ENCODE measurements around the gene UGT1A8.

DNA sequence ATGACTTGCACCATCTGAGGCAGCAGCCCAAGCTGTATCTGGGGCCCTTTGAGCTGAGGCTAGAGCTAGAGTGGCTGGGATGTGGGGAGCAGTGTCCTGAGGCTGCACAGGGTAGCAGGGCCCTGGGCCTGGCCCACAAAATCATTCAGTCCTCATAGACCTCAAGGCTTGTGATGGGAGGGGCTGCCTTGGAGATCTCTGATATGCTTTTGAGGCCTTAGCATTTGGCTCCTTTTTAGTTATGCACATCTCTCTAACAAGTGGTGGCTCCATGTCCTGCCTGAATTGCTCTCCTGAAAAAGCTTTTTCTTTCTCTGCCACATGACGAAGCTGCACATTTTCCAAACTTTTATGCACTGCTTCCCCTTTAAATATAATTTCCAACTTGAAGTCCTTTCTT is 11.8 kb upstream of the UGT1A8 start:
- TF ChIP-seq EZH2 (IDR thresholded peaks at IDR 0.05) (no peak), POLR2AphosphoS5 (IDR thresholded peaks at IDR 0.05; ENCODE audit: borderline replicate concordance, low read depth, low read length) (no peak)

Data from SK-N-MC (cell line).